PFSK-1 (cell line): ENCODE measurements around the gene SLC4A11.

ENCODE experiments used
- FOXP2 ChIP-seq: optimal IDR thresholded peaks from 2 replicates; pipeline ENCODE3; 2011; ENCODE audit warnings: borderline replicate concordance, control low read depth, inconsistent platforms; ENCODE audit not compliant: insufficient read depth; ENCODE audit errors: extremely low read length, extremely low read depth
- POLR2AphosphoS5 ChIP-seq: IDR thresholded peaks from 2 replicates; pipeline ENCODE4 v1.6.1; 2012; ENCODE audit warnings: low read depth, mild to moderate bottlenecking, control low read depth, low read length, moderate library complexity
- REST ChIP-seq, 2 experiments: IDR thresholded peaks; 2 replicates each; pipeline versions ENCODE4 v1.6.1 to v1.8.0; 2011 to 2012; ENCODE audit warnings: low read depth in 2 of 2, low read length in 2 of 2, control low read depth in 1 of 2, inconsistent platforms in 1 of 2, mild to moderate bottlenecking in 1 of 2, moderate library complexity in 1 of 2; ENCODE audit not compliant: insufficient read depth in 1 of 2
- SIN3A ChIP-seq: IDR thresholded peaks from 2 replicates; pipeline ENCODE4 v1.6.1; 2012; ENCODE audit warnings: mild to moderate bottlenecking, low read length, moderate library complexity, borderline replicate concordance; ENCODE audit not compliant: insufficient read depth
- TAF1 ChIP-seq: IDR thresholded peaks from 2 replicates; pipeline ENCODE4 v1.6.1; 2012; ENCODE audit warnings: low read length, control low read depth, borderline replicate concordance; ENCODE audit not compliant: insufficient read depth

- no peak for TF ChIP-seq POLR2AphosphoS5
- no peak for TF ChIP-seq TAF1
- TF ChIP-seq SIN3A = no peak
- TF ChIP-seq REST (IDR thresholded peaks at IDR 0.05; ENCODE audit: insufficient read depth in 1 of 2, low read depth in 2 of 2, low read length in 2 of 2) = no peak
- no peak for TF ChIP-seq FOXP2
These were observed 1.9 kb upstream of the SLC4A11 start for GRCh38 chr20:3240776-3241363.
